HepG2 (cell line): Measurements from ENCODE around the gene GAS6.

ENCODE experiments used
- CTCF ChIP-seq: sonication (generic); formaldehyde crosslinking; IDR thresholded peaks from 2 replicates; pipeline ENCODE4 v1.5.0; 2020; ENCODE audit warnings: mild to moderate bottlenecking, missing genetic modification reagents, moderate library complexity
- DR1 ChIP-seq: sonication (generic); formaldehyde crosslinking; IDR thresholded peaks from 2 replicates; pipeline ENCODE4 v1.8.0; 2021; ENCODE audit warnings: mild to moderate bottlenecking, missing genetic modification reagents, inconsistent platforms
- EZH2 ChIP-seq: conservative IDR thresholded peaks from 2 replicates; pipeline ENCODE4 v1.6.1; 2012; ENCODE audit warnings: mild to moderate bottlenecking, low read depth, low read length, moderate library complexity
- FOSL1 ChIP-seq: sonication (generic); formaldehyde crosslinking; IDR thresholded peaks from 2 replicates; pipeline ENCODE4 v1.9.0; 2021; ENCODE audit warnings: missing genetic modification reagents, borderline replicate concordance
- HDAC1 ChIP-seq: sonication (generic); formaldehyde crosslinking; IDR thresholded peaks from 2 replicates; pipeline ENCODE4 v1.5.1; 2020; ENCODE audit warnings: mild to moderate bottlenecking, missing genetic modification reagents
- MEF2D ChIP-seq: sonication (generic); formaldehyde crosslinking; IDR thresholded peaks from 2 replicates; pipeline ENCODE4 v1.5.1; 2020; ENCODE audit warnings: mild to moderate bottlenecking, missing genetic modification reagents
- SIN3A ChIP-seq: IDR thresholded peaks from 2 replicates; pipeline ENCODE4 v1.6.1; 2011; ENCODE audit warnings: low read depth, mild to moderate bottlenecking, control low read depth, low read length, borderline replicate concordance
- SPEN ChIP-seq: sonication (generic); formaldehyde crosslinking; IDR thresholded peaks from 2 replicates; pipeline ENCODE4 v1.5.1; 2020; ENCODE audit warnings: low read depth, mild to moderate bottlenecking, missing genetic modification reagents
- ZBED4 ChIP-seq: sonication (generic); formaldehyde crosslinking; IDR thresholded peaks from 2 replicates; pipeline ENCODE4 v1.4.0; 2020; ENCODE audit warnings: missing genetic modification reagents, borderline replicate concordance
- ZBTB8A ChIP-seq: sonication (generic); formaldehyde crosslinking; IDR thresholded peaks from 2 replicates; pipeline ENCODE4 v1.4.0; 2020; ENCODE audit warnings: mild to moderate bottlenecking, low read depth, missing genetic modification reagents, borderline replicate concordance

- TF ChIP-seq DR1 (CRISPR knock-in tag) (no peak), CTCF (CRISPR knock-in tag) (no peak), ZBED4 (CRISPR knock-in tag) (no peak), MEF2D (no peak), SIN3A (no peak), SPEN (CRISPR knock-in tag) (no peak), ZBTB8A (CRISPR knock-in tag) (no peak), FOSL1 (no peak), EZH2 (no peak), HDAC1 (no peak)
Measured at GRCh38 chr13:113840541-113841352, 23.1 kb downstream of the GAS6 start.
